Cardiac atrium fibroblast (primary cell): ENCODE measurements around the gene TMEM140. TPM values are rescaled to one million over a fixed set of nuclear protein-coding genes. Genes with fewer than 3 reads are reported as not detected.

Experiments used
- total RNA-seq: library from RNA; depleted of rRNA; stranded (reverse); fragments of >200 nt; gene quantifications from 2 replicates; pipeline ENCODE4 v1.2.3, GENCODE V29; 2015

The TMEM140 gene
- total RNA-seq = 1.6 and 8.1 TPM in 2 replicates

GRCh38 chr7:135147899-135148721 is at the start of gene TMEM140:
TMEM140 (plus strand) TSS chr7:135148072; CDS start chr7:135164442, 16,370 bp downstream.

GRCh38 chr7:135170274-135170997 is 22.6 kb downstream of the TMEM140 start, which contains the start of gene CYREN:
CYREN (minus strand) TSS chr7:135170707; CDS start chr7:135168922, 1,785 bp downstream.

GRCh38 chr7:135211179-135211945 is 63.5 kb downstream of the TMEM140 start, which contains the start of gene WDR91:
WDR91 (minus strand) TSS chr7:135211526; CDS start chr7:135211502, 24 bp downstream.

Other genes starting within 250 kb of the TMEM140 start
- gene AGBL3, start 161.6 kb upstream of the TMEM140 start, total RNA-seq = under 0.01 TPM in 2 replicates
- 30.7 and 32.7 TPM in 2 replicates for gene CYREN, start 22.6 kb downstream of the TMEM140 start, total RNA-seq
- 4.4 and 6.3 TPM in 2 replicates for gene WDR91, start 63.5 kb downstream of the TMEM140 start, total RNA-seq
- gene STRA8, start 85.8 kb downstream of the TMEM140 start, total RNA-seq = not detected in 2 replicates